H1 (cell line): Measurements from ENCODE around the gene JPH3. TPM values are rescaled to one million over a fixed set of nuclear protein-coding genes. Genes with fewer than 3 reads are reported as not detected.

Experiments
- polyA plus RNA-seq, 7 experiments: library from polyadenylated mRNA; depleted of rRNA in 3 of 7; stranded (reverse) in 5 of 7; unstranded in 2 of 7; fragments of >200 nt in 5 of 7; fragments of 200-250 nt in 2 of 7; gene quantifications; 1 replicate in 5 of 7; 2 replicates in 1 of 7; 4 replicates in 1 of 7; pipeline versions ENCODE4 v1.2.1 to v1.2.3, GENCODE V29; 2011 to 2013; ENCODE audit warnings: missing spikeins in 2 of 7, mixed read lengths in 2 of 7
- total RNA-seq: library from RNA; stranded (reverse); fragmentation: NEBNext Ultra II Directional; extraction: Animal tissue kit (Norgen Biotek cat#: 25700); gene quantifications from 2 replicates; pipeline ENCODE4 v1.2.1, GENCODE V29; 2021
- TF ChIP-seq, protein P1 (sequence below), 3 experiments: IDR thresholded peaks; 1 replicate in 2 of 3; 2 replicates in 1 of 3; pipeline versions ENCODE4 v1.5.1 to v1.6.1; 2011; ENCODE audit warnings: low read length in 3 of 3, mild to moderate bottlenecking in 3 of 3, inconsistent platforms in 2 of 3, low read depth in 1 of 3, moderate library complexity in 1 of 3; ENCODE audit not compliant: insufficient read depth in 1 of 3; ENCODE audit errors: control extremely low read depth in 1 of 3

JPH3 gene
- total and polyA plus RNA-seq, 2 of the 8 experiments (the other 6 are each of a cell fraction or from before 2014, with no cell fraction given) = 10.3 to 28.3 TPM

DNA sequence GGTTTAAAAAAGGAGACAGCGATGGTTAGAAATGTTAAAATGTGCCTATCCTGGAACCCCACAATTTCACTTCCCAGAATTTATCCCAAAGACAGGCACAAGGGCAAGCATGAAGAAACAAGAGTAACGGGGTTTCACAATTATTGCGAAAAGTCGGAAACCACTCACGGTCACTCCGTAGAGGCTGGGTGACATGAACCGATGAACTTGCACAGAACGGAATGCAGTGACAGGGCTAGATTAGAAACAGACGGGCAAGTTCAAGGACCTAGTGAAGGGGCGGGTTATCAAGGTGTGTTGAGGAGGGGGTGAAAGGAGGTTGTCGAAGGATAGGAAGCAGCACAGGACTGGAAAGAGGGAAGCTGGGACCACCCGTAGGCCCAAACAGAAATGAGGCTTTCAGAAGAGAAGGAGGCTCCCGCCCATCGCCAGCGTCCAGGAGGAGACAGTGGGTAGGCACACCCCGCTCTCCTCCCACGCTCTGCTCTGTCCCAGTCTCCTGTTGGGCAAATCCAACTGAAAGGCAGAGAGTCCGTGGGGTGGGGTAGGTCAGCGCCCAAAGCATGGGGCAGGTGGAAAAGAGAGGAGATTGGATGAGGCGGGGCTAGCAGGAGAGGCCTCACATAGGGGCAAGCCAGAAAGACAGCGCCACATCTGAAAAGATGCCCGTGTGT, 47.4 kb upstream of the JPH3 start (continued):
- TF ChIP-seq, protein P1, sequence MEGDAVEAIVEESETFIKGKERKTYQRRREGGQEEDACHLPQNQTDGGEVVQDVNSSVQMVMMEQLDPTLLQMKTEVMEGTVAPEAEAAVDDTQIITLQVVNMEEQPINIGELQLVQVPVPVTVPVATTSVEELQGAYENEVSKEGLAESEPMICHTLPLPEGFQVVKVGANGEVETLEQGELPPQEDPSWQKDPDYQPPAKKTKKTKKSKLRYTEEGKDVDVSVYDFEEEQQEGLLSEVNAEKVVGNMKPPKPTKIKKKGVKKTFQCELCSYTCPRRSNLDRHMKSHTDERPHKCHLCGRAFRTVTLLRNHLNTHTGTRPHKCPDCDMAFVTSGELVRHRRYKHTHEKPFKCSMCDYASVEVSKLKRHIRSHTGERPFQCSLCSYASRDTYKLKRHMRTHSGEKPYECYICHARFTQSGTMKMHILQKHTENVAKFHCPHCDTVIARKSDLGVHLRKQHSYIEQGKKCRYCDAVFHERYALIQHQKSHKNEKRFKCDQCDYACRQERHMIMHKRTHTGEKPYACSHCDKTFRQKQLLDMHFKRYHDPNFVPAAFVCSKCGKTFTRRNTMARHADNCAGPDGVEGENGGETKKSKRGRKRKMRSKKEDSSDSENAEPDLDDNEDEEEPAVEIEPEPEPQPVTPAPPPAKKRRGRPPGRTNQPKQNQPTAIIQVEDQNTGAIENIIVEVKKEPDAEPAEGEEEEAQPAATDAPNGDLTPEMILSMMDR (IDR thresholded peaks at IDR 0.05; ENCODE audit: control extremely low read depth in 1 of 3, insufficient read depth in 1 of 3, low read depth in 1 of 3, low read length in 3 of 3) = no peak
